ENCODE data around the gene FMO1.

- TF ChIP-seq EZH2phosphoT487 (IDR thresholded peaks at IDR 0.05; ENCODE audit: borderline replicate concordance), result no peak
- TF ChIP-seq POLR2A (IDR thresholded peaks at IDR 0.05; ENCODE audit: borderline replicate concordance, extremely low read depth, insufficient read depth, insufficient read length), result no peak
- TF ChIP-seq CTCF (IDR thresholded peaks at IDR 0.05 in 2 of 3, conservative IDR thresholded peaks at IDR 0.05 in 1 of 3; ENCODE audit: borderline replicate concordance in 1 of 3, insufficient read depth in 1 of 3, low read depth in 2 of 3, low read length in 2 of 3), result no peak
These were observed 29.6 kb upstream of the FMO1 start for GRCh38 chr1:171218661-171219060.

Measured in HCT116 (cell line).